ENCODE data around the gene OXER1.
"Not testable (repeated sequence)": the region's sequence is repeated elsewhere in the genome, so short reads cannot be mapped to it uniquely, and the experiment has no call there.

Gene OXER1

GRCh38 chr2:42744545-42745082 is 19.3 kb downstream of the OXER1 start:
- DNase-seq: no peak

GRCh38 chr2:42743659-42743990 is 20.3 kb downstream of the OXER1 start:
- DNase-seq: no peak

GRCh38 chr2:42742740-42743658 is 20.9 kb downstream of the OXER1 start:
- DNase-seq: no peak

GRCh38 chr2:42741140-42741539 is 22.8 kb downstream of the OXER1 start:
- no peak for DNase-seq

GRCh38 chr2:42736598-42737322 is 27.2 kb downstream of the OXER1 start:
- no peak for DNase-seq

GRCh38 chr2:42733852-42734251 is 30.1 kb downstream of the OXER1 start:
- DNase-seq: no peak

GRCh38 chr2:42731316-42731715 is 32.6 kb downstream of the OXER1 start:
- not testable (repeated sequence) for DNase-seq

GRCh38 chr2:42726680-42727079 is 37.3 kb downstream of the OXER1 start:
- DNase-seq: no peak

- DNase-seq: no peak
These were observed 38.3 kb downstream of the OXER1 start for GRCh38 chr2:42725657-42726056.

GRCh38 chr2:42724886-42725285 is 39.0 kb downstream of the OXER1 start:
- no peak for DNase-seq

- DNase-seq: no peak
These were observed 40.5 kb downstream of the OXER1 start for GRCh38 chr2:42723465-42723864.

- DNase-seq: no peak
These were observed 41.4 kb downstream of the OXER1 start for GRCh38 chr2:42722320-42723190.

- DNase-seq: no peak
These were observed 42.0 kb downstream of the OXER1 start for GRCh38 chr2:42721898-42722297.

GRCh38 chr2:42714686-42715085 is 49.2 kb downstream of the OXER1 start:
- no peak for DNase-seq

- no peak for DNase-seq
These were observed 50.0 kb downstream of the OXER1 start for GRCh38 chr2:42713920-42714319.

- no peak for DNase-seq
These were observed 51.0 kb downstream of the OXER1 start for GRCh38 chr2:42712934-42713333.
